ENCODE data around the gene COA3. TPM values are rescaled to one million over a fixed set of nuclear protein-coding genes. Genes with fewer than 3 reads are reported as not detected.

The COA3 gene
- total RNA-seq, 1 experiment from 2014 or later: 74.2 TPM

- no peak for TF ChIP-seq CTCF (conservative IDR thresholded peaks at IDR 0.05)
- Histone ChIP-seq H3K4me1 (ENCODE audit: insufficient read depth, low read length) (no peaks in the 10 kb centered on the region), H2BK120ac (ENCODE audit: low read depth, low read length, poor library complexity, severe bottlenecking) (no peak overlapping the region), H4K8ac (replicated peaks; ENCODE audit: insufficient read length, low read depth, low read length) (no peak overlapping the region), H3K79me1 (ENCODE audit: insufficient read depth, low read depth, low read length, poor library complexity, severe bottlenecking) (no peaks in the 10 kb centered on the region), H4K5ac (ENCODE audit: insufficient read length, low read depth, low read length) (no peak overlapping the region), H2BK20ac (ENCODE audit: low read depth, low read length, poor library complexity, severe bottlenecking) (no peak overlapping the region), H3K9me3 (ENCODE audit: control insufficient read depth, low read depth, low read length) (no peaks in the 10 kb centered on the region), H3K56ac (ENCODE audit: insufficient read length, low read depth, low read length) (no peak overlapping the region), H3T11ph (ENCODE audit: low read length) (no peak overlapping the region), H3K4ac (ENCODE audit: low read depth, low read length) (no peak overlapping the region), H3K23me2 (ENCODE audit: insufficient read length, low read depth, low read length, poor library complexity, severe bottlenecking) (no peaks in the 10 kb centered on the region), H2BK5ac (ENCODE audit: insufficient read length, low read length) (no peak overlapping the region), H3K14ac (ENCODE audit: insufficient read depth, low read length) (no peak overlapping the region), H3K18ac (ENCODE audit: insufficient read length, low read depth, low read length) (no peak overlapping the region), H2AFZ (ENCODE audit: low read length) (no peak overlapping the region), H2BK15ac (ENCODE audit: low read depth, low read length) (no peak overlapping the region), H3K4me2 (ENCODE audit: insufficient read depth, insufficient read length, low read length) (no peak overlapping the region), H3K27me3 (ENCODE audit: insufficient read depth, low read length) (no peaks in the 10 kb centered on the region), H2AK5ac (ENCODE audit: insufficient read length, low read length) (no peak overlapping the region), H3K27ac (ENCODE audit: insufficient read length, low read depth, low read length) (no peak overlapping the region), H4K20me1 (ENCODE audit: control insufficient read depth, insufficient read depth, insufficient read length) (no peaks in the 10 kb centered on the region), H3K79me2 (ENCODE audit: insufficient read depth, low read length) (no peaks in the 10 kb centered on the region), H3K23ac (ENCODE audit: insufficient read length, low read depth, low read length) (no peak overlapping the region), H4K91ac (ENCODE audit: insufficient read length, low read depth, low read length) (no peak overlapping the region), H3K9ac (ENCODE audit: extremely low read depth, insufficient read length, low read length) (no peak overlapping the region), H2BK12ac (ENCODE audit: insufficient read length, low read depth, low read length) (no peak overlapping the region)
- WGBS (ENCODE audit: extremely low coverage, insufficient read length, low lambda C conversion rate): no CpG with 5 or more reads among the region's 1 CpG
- no peak for DNase-seq
- H3K27me3 Mint-ChIP-seq (ENCODE audit: low read depth): no peaks in the 10 kb centered on the region
- no peaks in the 10 kb centered on the region for H3K4me1 Mint-ChIP-seq
- no peak overlapping the region for H3K27ac Mint-ChIP-seq
- no peaks in the 10 kb centered on the region for H3K9me3 Mint-ChIP-seq
- H3K36me3 Mint-ChIP-seq (ENCODE audit: insufficient read depth in 1 of 3, low read depth in 3 of 3): peaks cover 25 to 83% (median 65%) of the 10 kb centered on the region in 3 experiments; a peak in 6 of 7 replicates
- no peak overlapping the region for H3K4me3 Mint-ChIP-seq
Measured at GRCh38 chr17:42817866-42818265, 19.4 kb upstream of the COA3 start.

Data from H9 (cell line).